Body of pancreas (tissue), 4 donors: ENCODE measurements around the gene CDX4. TPM values are rescaled to one million over a fixed set of nuclear protein-coding genes. Genes with fewer than 3 reads are reported as not detected.

Source experiments
- ATAC-seq: fragments of 150-250 bp; one replicate; pipeline ENCODE4 v1.9.1; 2016
- DNase-seq, 4 donors: peaks; one replicate each; pipeline ENCODE4 v3.0.0-alpha.2; 2019
- H3K27ac ChIP-seq, 4 donors: fragments of 200-600 bp; sonication (generic); 1 replicate in 3 of 4; 2 replicates in 1 of 4; pipeline versions ENCODE4 v1.5.1 to v1.6.1; 2016 to 2019; ENCODE audit warnings: mild to moderate bottlenecking in 1 of 4, mixed read lengths in 1 of 4, moderate library complexity in 1 of 4
- H3K27me3 ChIP-seq, 2 donors: fragments of 200-600 bp; sonication (generic); one replicate each; pipeline ENCODE4 v1.6.0; 2016; ENCODE audit warnings: mild to moderate bottlenecking in 1 of 2
- H3K36me3 ChIP-seq, 2 donors: fragments of 200-600 bp; sonication (generic); replicated peaks in 1 of 2; 2 replicates each; pipeline ENCODE4 v1.5.1; 2016; ENCODE audit warnings: low read depth in 2 of 2; ENCODE audit not compliant: insufficient read depth in 1 of 2
- H3K4me1 ChIP-seq: fragments of 200-600 bp; sonication (generic); one replicate; pipeline ENCODE4 v1.6.0; 2016
- H3K4me3 ChIP-seq, 2 donors: fragments of 200-600 bp; sonication (generic); 1 replicate in 1 of 2; 2 replicates in 1 of 2; pipeline ENCODE4 v1.5.1; 2016 to 2019
- H3K9me3 ChIP-seq, 3 donors: fragments of 200-600 bp; sonication (generic); 1 replicate in 2 of 3; 2 replicates in 1 of 3; pipeline ENCODE4 v1.5.1; 2016
- POLR2A ChIP-seq, 3 donors: fragments of 450-650 bp; IDR thresholded peaks; one replicate each; pipeline ENCODE4 v1.6.1; 2016; ENCODE audit warnings: antibody characterized with exemption in 3 of 3, mild to moderate bottlenecking in 2 of 3
- WGBS, 2 donors: methylation state at CpG; one replicate each; pipeline ENCODE4 v1.1.5; 2017; 5-methylcytosine and 5-hydroxymethylcytosine counted together
- intact Hi-C: fragments of 100-400 bp; cut with DNase I; formaldehyde crosslinking; loops from one replicate; pipeline ENCODE4 v1.15.1; 2023
- total RNA-seq, 2 donors: library from RNA; depleted of rRNA; stranded (reverse); fragments of >200 nt; gene quantifications; one replicate each; pipeline ENCODE4 v1.1.0, GENCODE V29; 2016
- TF ChIP-seq, protein P1 (sequence below), 7 experiments: fragments of 450-650 bp in 4 of 7; fragments of 200-600 bp in 3 of 7; sonication (generic) in 3 of 7; IDR thresholded peaks; one replicate each; pipeline ENCODE4 v1.5.1; 2016 to 2019; ENCODE audit warnings: antibody characterized with exemption in 7 of 7

CDX4 gene
- total RNA-seq = not detected

GRCh38 chrX:73446831-73447230 is at the start of gene CDX4:
TSS of gene CDX4 (plus strand) at chrX:73447053. CDS start at chrX:73447254, 201 bp downstream.
- H3K4me3 ChIP-seq = no peak within 1 kb of the TSS
- intact Hi-C loops = no loop called here
- WGBS, 2 donors = 20 to 23% methylated on average over 6 to 7 of the region's 7 CpGs
- H3K27ac ChIP-seq = no peak within 1 kb of the TSS
- DNase-seq = no peak
- no peaks in the 10 kb centered on the region for H3K9me3 ChIP-seq
- no peaks in the 10 kb centered on the region for H3K27me3 ChIP-seq
- TF ChIP-seq, protein P1, sequence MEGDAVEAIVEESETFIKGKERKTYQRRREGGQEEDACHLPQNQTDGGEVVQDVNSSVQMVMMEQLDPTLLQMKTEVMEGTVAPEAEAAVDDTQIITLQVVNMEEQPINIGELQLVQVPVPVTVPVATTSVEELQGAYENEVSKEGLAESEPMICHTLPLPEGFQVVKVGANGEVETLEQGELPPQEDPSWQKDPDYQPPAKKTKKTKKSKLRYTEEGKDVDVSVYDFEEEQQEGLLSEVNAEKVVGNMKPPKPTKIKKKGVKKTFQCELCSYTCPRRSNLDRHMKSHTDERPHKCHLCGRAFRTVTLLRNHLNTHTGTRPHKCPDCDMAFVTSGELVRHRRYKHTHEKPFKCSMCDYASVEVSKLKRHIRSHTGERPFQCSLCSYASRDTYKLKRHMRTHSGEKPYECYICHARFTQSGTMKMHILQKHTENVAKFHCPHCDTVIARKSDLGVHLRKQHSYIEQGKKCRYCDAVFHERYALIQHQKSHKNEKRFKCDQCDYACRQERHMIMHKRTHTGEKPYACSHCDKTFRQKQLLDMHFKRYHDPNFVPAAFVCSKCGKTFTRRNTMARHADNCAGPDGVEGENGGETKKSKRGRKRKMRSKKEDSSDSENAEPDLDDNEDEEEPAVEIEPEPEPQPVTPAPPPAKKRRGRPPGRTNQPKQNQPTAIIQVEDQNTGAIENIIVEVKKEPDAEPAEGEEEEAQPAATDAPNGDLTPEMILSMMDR (IDR thresholded peaks at IDR 0.05) = no peak
- TF ChIP-seq POLR2A (IDR thresholded peaks at IDR 0.05) = no peak
- H3K4me1 ChIP-seq = no peaks in the 10 kb centered on the region
- no peaks in the 10 kb centered on the region for H3K36me3 ChIP-seq
- ATAC-seq = no peak

GRCh38 chrX:73398185-73398914 is 48.5 kb upstream of the CDX4 start:
- TF ChIP-seq, protein P1 (IDR thresholded peaks at IDR 0.05) = no peak
- TF ChIP-seq POLR2A (IDR thresholded peaks at IDR 0.05) = no peak
- DNase-seq (no peak), ATAC-seq (no peak)
- H3K9me3 ChIP-seq = no peaks in the 10 kb centered on the region
- intact Hi-C loops = no loop called here
- 18 to 19% methylated on average over 2 of the region's 2 CpGs for WGBS, 2 donors
- no peak overlapping the region for H3K27ac ChIP-seq
- no peaks in the 10 kb centered on the region for H3K36me3 ChIP-seq
- no peaks in the 10 kb centered on the region for H3K4me1 ChIP-seq
- H3K4me3 ChIP-seq = no peak overlapping the region
- no peaks in the 10 kb centered on the region for H3K27me3 ChIP-seq

- Histone ChIP-seq H3K27me3 (no peaks in the 10 kb centered on the region), H3K9me3 (no peaks in the 10 kb centered on the region), H3K27ac (no peak overlapping the region), H3K4me3 (no peak overlapping the region), H3K36me3 (no peaks in the 10 kb centered on the region), H3K4me1 (no peaks in the 10 kb centered on the region)
- 41 to 58% methylated on average over 4 of the region's 4 CpGs for WGBS, 2 donors
- ATAC-seq = no peak
- no peak for DNase-seq
- intact Hi-C loops = no loop called here
- TF ChIP-seq, protein P1 (IDR thresholded peaks at IDR 0.05) = no peak
- no peak for TF ChIP-seq POLR2A (IDR thresholded peaks at IDR 0.05)
Observed at GRCh38 chrX:73400136-73400748, 46.6 kb upstream of the CDX4 start.

DNA sequence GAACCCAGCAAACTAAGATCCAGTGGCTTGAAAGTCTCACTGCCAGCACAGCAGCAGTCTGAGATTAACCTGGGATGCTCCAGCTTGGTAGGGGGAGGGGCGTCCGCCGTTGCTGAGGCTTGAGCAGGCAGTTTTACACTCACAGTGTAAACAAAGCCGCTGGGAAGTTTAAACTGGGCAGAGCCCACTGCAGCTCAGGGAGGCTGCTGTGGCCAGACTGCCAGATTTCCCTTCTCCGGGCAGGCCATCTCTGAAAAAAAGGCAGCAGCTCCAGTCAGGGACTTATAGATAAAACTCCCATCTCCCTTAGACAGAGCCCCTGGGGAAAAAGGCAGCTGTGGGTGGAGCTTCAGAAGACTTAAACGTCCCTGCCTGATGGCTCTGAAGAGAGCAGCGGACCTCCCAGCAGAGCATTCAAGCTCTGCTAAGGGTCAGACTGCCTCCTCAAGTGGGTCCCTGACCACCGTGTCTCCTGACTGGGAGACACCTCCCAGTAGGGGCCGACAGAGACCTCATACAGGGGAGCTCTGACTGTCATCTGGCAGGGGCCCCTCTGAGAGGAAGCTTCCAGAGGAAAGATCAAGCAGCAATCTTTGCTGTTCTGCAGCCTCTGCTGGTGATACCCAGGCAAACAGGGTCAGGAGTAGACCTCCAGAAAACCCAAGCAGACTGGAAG is 45.1 kb upstream of the CDX4 start:
- Histone ChIP-seq H3K27ac (no peak overlapping the region), H3K9me3 (no peaks in the 10 kb centered on the region), H3K36me3 (no peaks in the 10 kb centered on the region), H3K4me1 (no peaks in the 10 kb centered on the region), H3K27me3 (no peaks in the 10 kb centered on the region), H3K4me3 (no peak overlapping the region)
- TF ChIP-seq POLR2A (IDR thresholded peaks at IDR 0.05) = no peak
- TF ChIP-seq, protein P1 (IDR thresholded peaks at IDR 0.05) = no peak
- DNase-seq (no peak), ATAC-seq (no peak)
- intact Hi-C loops = no loop called here
- 8% methylated on average over 4 of the region's 9 CpGs; no CpG with 5 or more reads in 1 of the 2 donors for WGBS, 2 donors
